Loucy (cell line): ENCODE data around the gene GXYLT2.
"Not testable (repeated sequence)": the region's sequence is repeated elsewhere in the genome, so short reads cannot be mapped to it uniquely, and the experiment has no call there.

Source experiments
- H2AFZ ChIP-seq: fragments of 200-600 bp; sonication (generic); 2 replicates; pipeline ENCODE4 v1.6.0; 2016; ENCODE audit warnings: antibody characterized with exemption, mild to moderate bottlenecking, low read length, moderate library complexity
- H3F3A ChIP-seq: fragments of 200-600 bp; 2 replicates; pipeline ENCODE4 v1.6.0; 2016; ENCODE audit warnings: antibody characterized with exemption, low read depth, mild to moderate bottlenecking
- H3K27me3 ChIP-seq: fragments of 200-600 bp; sonication (generic); 2 replicates; pipeline ENCODE4 v1.6.1; 2014; ENCODE audit warnings: low read length, mild to moderate bottlenecking; ENCODE audit not compliant: insufficient read depth, poor library complexity, severe bottlenecking
- H3K36me3 ChIP-seq: fragments of 200-600 bp; sonication (generic); 2 replicates; pipeline ENCODE4 v1.6.1; 2016; ENCODE audit warnings: low read length; ENCODE audit not compliant: insufficient read depth
- H3K4me1 ChIP-seq: fragments of 200-600 bp; sonication (generic); 2 replicates; pipeline ENCODE4 v1.5.1; 2014; ENCODE audit warnings: low read length, mild to moderate bottlenecking; ENCODE audit not compliant: insufficient read depth, poor library complexity, severe bottlenecking
- H3K4me2 ChIP-seq: fragments of 200-600 bp; sonication (generic); 2 replicates; pipeline ENCODE4 v1.6.0; 2014; ENCODE audit warnings: antibody characterized with exemption, low read length, low read depth, mild to moderate bottlenecking; ENCODE audit not compliant: poor library complexity, severe bottlenecking
- H3K4me3 ChIP-seq: fragments of 200-600 bp; sonication (generic); 2 replicates; pipeline ENCODE4 v1.5.1; 2014; ENCODE audit warnings: low read length, mild to moderate bottlenecking, mixed read lengths; ENCODE audit not compliant: poor library complexity, severe bottlenecking
- H3K79me2 ChIP-seq: fragments of 200-600 bp; sonication (generic); 2 replicates; pipeline ENCODE4 v1.6.1; 2014; ENCODE audit warnings: low read length; ENCODE audit not compliant: insufficient read depth
- H3K9ac ChIP-seq: fragments of 200-600 bp; sonication (generic); 2 replicates; pipeline ENCODE4 v1.6.0; 2014; ENCODE audit warnings: mild to moderate bottlenecking, low read depth, low read length, moderate library complexity; ENCODE audit not compliant: poor library complexity, severe bottlenecking
- H3K9me2 ChIP-seq: fragments of 200-600 bp; sonication (generic); replicated peaks from 2 replicates; pipeline ENCODE4 v1.6.1; 2016; ENCODE audit warnings: low read depth, low read length, mixed read lengths
- H3K9me3 ChIP-seq: fragments of 200-600 bp; sonication (generic); 2 replicates; pipeline ENCODE4 v1.6.1; 2014; ENCODE audit warnings: mild to moderate bottlenecking, antibody characterized with exemption, low read length, low read depth; ENCODE audit not compliant: insufficient read depth
- H4K20me1 ChIP-seq: fragments of 200-600 bp; sonication (generic); 2 replicates; pipeline ENCODE4 v1.6.0; 2014; ENCODE audit warnings: antibody characterized with exemption, low read length, mild to moderate bottlenecking; ENCODE audit not compliant: insufficient read depth, poor library complexity, severe bottlenecking
- EZH2phosphoT487 ChIP-seq: fragments of 200-600 bp; IDR thresholded peaks from 2 replicates; pipeline ENCODE4 v1.6.1; 2018; ENCODE audit warnings: antibody characterized with exemption, mild to moderate bottlenecking, moderate library complexity, borderline replicate concordance
- TF ChIP-seq, protein P1 (sequence below): fragments of 200-600 bp; sonication (generic); conservative IDR thresholded peaks from 2 replicates; pipeline ENCODE4 v1.5.1; 2014; ENCODE audit warnings: mild to moderate bottlenecking, antibody characterized with exemption, low read length

GXYLT2 gene

DNA sequence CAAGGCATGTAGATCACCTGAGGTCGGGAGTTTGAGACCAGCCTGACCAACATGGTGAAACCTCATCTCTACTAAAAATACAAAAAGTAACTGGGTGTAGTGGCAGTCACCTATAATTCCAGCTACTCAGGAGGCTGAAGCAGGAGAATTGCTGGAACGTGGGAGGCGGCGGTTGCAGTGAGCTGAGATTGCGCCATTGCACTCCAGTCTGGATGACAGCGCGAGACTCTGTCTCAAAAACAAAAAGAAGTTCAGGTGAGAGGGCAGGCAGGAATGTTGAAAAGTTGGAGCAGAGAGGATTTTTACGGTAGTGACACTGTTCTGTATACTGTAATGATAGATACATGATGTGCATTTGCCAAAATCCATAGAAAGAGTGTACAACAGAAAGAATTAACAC is 31.7 kb downstream of the GXYLT2 start:
- H3F3A ChIP-seq: no peaks in the 10 kb centered on the region
- no peaks in the 10 kb centered on the region for H3K9me2 ChIP-seq
- no peak overlapping the region for H2AFZ ChIP-seq
- no peaks in the 10 kb centered on the region for H3K4me1 ChIP-seq
- H4K20me1 ChIP-seq: no peaks in the 10 kb centered on the region
- no peaks in the 10 kb centered on the region for H3K27me3 ChIP-seq
- no peaks in the 10 kb centered on the region for H3K36me3 ChIP-seq
- H3K4me2 ChIP-seq: no peak overlapping the region
- H3K9me3 ChIP-seq: no peaks in the 10 kb centered on the region
- H3K9ac ChIP-seq: no peak overlapping the region
- no peak overlapping the region for H3K4me3 ChIP-seq
- no peaks in the 10 kb centered on the region for H3K79me2 ChIP-seq
- no peak for TF ChIP-seq EZH2phosphoT487
- TF ChIP-seq, protein P1, sequence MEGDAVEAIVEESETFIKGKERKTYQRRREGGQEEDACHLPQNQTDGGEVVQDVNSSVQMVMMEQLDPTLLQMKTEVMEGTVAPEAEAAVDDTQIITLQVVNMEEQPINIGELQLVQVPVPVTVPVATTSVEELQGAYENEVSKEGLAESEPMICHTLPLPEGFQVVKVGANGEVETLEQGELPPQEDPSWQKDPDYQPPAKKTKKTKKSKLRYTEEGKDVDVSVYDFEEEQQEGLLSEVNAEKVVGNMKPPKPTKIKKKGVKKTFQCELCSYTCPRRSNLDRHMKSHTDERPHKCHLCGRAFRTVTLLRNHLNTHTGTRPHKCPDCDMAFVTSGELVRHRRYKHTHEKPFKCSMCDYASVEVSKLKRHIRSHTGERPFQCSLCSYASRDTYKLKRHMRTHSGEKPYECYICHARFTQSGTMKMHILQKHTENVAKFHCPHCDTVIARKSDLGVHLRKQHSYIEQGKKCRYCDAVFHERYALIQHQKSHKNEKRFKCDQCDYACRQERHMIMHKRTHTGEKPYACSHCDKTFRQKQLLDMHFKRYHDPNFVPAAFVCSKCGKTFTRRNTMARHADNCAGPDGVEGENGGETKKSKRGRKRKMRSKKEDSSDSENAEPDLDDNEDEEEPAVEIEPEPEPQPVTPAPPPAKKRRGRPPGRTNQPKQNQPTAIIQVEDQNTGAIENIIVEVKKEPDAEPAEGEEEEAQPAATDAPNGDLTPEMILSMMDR: no peak

DNA sequence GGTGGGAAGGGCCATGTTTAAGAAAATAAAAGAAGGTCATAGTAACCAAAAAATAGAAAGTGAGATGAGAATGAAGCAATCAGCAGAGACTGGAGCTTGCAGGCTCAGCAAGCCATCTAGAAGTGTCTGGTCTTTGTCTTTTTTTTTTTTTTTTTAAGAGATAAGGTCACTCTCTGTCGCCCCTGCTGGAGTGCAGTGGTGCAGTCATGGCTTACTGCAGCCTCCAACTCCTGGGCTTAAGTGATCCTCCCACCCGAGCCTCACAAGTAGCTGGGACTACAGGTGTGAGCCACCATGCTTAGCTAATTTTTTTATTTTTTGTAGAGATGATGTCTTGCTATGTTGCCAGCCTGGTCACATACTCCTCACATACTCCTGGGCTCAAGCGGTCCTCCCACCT is 36.2 kb downstream of the GXYLT2 start:
- Histone ChIP-seq H3F3A (no peaks in the 10 kb centered on the region), H3K9me2 (no peaks in the 10 kb centered on the region), H3K9me3 (no peaks in the 10 kb centered on the region), H4K20me1 (no peaks in the 10 kb centered on the region), H3K4me1 (no peaks in the 10 kb centered on the region), H3K4me2 (no peak overlapping the region), H3K4me3 (no peak overlapping the region), H3K79me2 (no peaks in the 10 kb centered on the region), H3K36me3 (no peaks in the 10 kb centered on the region), H3K9ac (no peak overlapping the region), H3K27me3 (no peaks in the 10 kb centered on the region), H2AFZ (no peak overlapping the region)
- no peak for TF ChIP-seq EZH2phosphoT487
- TF ChIP-seq, protein P1: peak; percentile 53

DNA sequence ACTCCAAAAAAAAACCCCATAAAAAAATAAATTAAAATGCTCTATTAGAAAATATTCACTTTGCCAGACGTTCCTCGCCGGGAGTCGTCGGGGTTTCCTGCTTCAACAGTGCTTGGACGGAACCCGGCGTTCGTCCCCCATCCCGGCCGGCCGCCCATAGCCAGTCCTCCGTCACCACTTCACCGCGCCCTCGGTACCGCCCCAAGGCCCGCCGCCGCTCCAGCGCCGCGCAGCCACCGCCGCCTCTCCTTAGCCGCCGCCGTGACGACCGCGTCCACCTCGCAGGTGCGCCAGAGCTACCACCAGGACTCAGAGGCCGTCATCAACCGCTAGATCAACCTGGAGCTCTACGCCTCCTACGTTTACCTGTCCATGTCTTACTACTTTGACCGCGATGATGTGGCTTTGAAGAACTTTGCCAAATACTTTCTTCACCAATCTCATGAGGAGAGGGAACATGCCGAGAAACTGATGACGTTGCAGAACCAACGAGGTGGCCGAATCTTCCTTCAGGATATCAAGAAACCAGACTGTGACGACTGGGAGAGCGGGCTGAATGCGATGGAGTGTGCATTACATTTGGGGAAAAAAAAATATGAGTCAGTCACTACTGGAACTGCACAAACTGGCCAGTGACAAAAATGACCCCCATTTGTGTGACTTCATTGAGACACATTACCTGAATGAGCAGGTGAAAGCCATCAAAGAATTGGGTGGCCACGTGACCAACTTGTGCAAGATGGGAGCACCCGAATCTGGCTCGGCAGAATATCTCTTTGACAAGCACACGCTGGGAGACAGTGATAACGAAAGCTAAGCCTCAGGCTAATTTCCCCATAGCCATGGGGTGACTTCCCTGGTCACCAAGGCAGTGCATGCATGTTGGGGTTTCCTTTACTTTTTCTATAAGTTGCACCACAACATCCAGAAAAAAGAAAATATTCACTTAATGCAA is 41.2 kb downstream of the GXYLT2 start:
- not testable (repeated sequence) for H3K79me2 ChIP-seq, H3K9me2 ChIP-seq, H3K4me1 ChIP-seq, H3K4me3 ChIP-seq, H3K9ac ChIP-seq, H3K9me3 ChIP-seq, H3K4me2 ChIP-seq, H3K36me3 ChIP-seq, H4K20me1 ChIP-seq, H2AFZ ChIP-seq, H3K27me3 ChIP-seq, H3F3A ChIP-seq

- no peak overlapping the region for H3K4me3 ChIP-seq
- no peaks in the 10 kb centered on the region for H4K20me1 ChIP-seq
- no peaks in the 10 kb centered on the region for H3K36me3 ChIP-seq
- H3K79me2 ChIP-seq: no peaks in the 10 kb centered on the region
- no peak overlapping the region for H3K9ac ChIP-seq
- TF ChIP-seq EZH2phosphoT487: no peak
- TF ChIP-seq, protein P1: no peak
- H3K27me3 ChIP-seq: no peaks in the 10 kb centered on the region
- H2AFZ ChIP-seq: no peak overlapping the region
- no peaks in the 10 kb centered on the region for H3F3A ChIP-seq
- H3K4me2 ChIP-seq: no peak overlapping the region
- no peaks in the 10 kb centered on the region for H3K9me2 ChIP-seq
- no peaks in the 10 kb centered on the region for H3K9me3 ChIP-seq
- no peaks in the 10 kb centered on the region for H3K4me1 ChIP-seq
These were observed 42.9 kb downstream of the GXYLT2 start for GRCh38 chr3:72930754-72931153.
